ENCODE results near the gene ATP2C2.
A peak's percentile ranks its signal among the peaks of the same experiment; 100 is the strongest.
"Not testable (repeated sequence)": the region's sequence is repeated elsewhere in the genome, so short reads cannot be mapped to it uniquely, and the experiment has no call there.

ATP2C2 gene

DNA sequence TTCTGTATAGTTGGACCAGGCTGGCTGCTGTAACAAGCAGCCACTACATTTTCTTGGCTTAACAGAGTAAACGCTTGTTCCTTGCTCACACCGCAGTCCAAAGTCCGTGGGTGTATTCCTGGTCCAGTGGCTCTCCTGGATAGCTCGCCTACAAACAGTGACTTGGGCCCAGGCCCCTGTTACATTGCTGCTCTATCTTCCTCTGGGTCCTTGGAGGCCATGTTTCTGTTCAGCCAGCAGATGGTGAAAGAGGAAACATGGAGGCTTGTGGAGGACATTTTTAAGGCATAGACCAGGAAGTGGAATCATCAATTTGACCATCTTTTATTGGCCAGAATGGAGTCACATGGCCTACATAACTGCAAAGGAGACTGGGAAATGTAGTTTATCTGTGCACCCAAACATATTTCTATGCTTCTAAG is 55.1 kb downstream of the ATP2C2 start:
- peak; percentile 21 for DNase-seq

DNA sequence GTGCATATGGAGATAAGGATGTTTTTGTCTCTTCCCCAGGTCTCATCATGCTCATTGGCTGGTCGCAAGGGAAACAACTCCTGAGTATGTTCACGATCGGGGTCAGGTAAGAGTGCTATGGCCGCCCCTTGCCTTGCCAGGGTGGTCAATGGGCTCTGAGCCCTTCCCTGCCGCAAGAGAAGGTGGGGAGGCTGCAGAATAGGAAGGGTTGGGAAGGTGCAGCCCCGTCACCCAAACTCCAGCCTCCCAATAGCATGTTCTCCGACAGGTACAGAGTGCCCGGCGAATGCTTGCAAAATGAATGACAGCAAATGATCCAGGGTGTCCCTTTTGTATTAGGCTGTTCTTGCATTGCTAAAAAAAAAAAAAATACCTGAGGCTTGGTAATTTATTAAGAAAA is 57.4 kb downstream of the ATP2C2 start:
- DNase-seq, result no peak

GRCh38 chr16:84426804-84427203 is 58.5 kb downstream of the ATP2C2 start:
- no peak for DNase-seq

- no peak for DNase-seq
Measured at GRCh38 chr16:84427553-84427952, 59.2 kb downstream of the ATP2C2 start.

GRCh38 chr16:84430860-84431259 is 62.5 kb downstream of the ATP2C2 start:
- DNase-seq, result no peak

GRCh38 chr16:84434800-84435199 is 66.5 kb downstream of the ATP2C2 start:
- no peak for DNase-seq

DNA sequence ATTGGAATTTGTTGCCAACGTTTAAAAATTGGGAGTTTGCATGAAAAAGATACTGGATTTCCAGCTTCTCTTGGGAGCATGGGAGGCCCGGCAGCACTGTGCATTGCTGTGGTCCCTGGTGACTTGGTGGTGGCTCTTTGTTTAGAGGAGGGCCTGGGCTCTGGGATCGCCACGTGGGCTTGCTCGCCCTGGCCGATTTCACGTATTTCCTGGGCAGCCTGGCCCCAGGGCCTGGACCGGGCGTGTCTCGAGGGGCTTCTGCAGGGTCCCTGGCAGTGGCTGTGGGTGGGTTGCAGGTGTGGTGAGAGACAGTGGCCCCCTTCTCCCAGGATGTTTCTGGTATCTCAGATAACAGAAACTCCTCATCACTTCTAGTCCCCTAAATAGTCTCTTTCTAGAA is 67.9 kb downstream of the ATP2C2 start:
- no peak for DNase-seq

- no peak for DNase-seq
Measured at GRCh38 chr16:84438971-84439696, 70.8 kb downstream of the ATP2C2 start.

GRCh38 chr16:84442416-84443145 is 74.2 kb downstream of the ATP2C2 start:
- DNase-seq, result no peak

DNA sequence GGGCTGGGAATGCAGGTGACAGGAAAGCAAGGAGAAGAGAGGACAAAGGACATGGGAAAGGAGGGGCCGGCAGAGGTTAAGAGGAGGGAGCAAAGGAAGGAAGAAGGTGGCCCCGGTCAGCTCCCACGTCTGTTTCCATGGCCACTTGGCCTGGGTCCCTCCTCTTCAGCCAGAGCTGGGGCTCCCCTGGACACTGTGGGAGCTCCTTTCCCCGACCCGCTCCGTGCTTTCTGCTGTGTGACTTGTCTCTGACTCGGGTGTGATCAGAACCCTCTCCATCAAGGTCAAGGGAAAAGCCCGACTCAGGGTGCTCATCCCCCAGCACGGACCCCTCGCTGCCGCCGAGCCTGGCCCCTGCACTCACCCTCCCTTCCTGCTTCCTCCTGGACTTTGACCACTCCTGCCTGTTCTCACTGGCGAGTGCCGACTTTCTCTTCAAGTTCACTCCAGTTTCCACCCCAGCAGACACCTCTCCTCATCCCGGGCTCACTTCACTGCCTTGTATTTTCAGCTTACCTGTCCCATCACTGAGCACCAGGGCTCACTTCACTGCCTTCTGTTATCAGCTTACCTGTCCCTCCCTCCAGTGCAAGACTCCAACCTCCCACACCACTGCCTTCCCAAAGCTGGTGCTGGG is 74.9 kb downstream of the ATP2C2 start:
- DNase-seq, result no peak

- DNase-seq, result no peak
Measured at GRCh38 chr16:84444476-84444875, 76.1 kb downstream of the ATP2C2 start.

DNA sequence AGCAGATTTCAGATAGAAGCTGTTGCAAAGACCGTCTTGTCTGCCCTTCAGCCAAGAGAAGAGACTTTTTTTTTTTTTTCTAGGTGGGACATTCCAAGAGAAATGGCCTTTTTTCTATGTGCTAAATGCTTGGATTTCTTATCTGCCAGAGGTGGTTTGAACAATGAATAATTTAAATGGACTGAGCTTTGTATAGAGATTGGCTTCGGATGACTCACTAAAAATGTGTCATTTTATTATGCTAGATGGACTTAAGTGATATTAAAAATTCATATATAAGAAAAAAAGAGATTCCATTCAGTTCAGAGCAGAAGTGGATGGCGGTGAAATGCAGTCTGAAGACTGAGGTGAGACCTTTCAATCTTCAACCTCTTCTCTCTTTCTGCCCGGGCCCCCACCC is 77.7 kb downstream of the ATP2C2 start:
- DNase-seq, result no peak

DNA sequence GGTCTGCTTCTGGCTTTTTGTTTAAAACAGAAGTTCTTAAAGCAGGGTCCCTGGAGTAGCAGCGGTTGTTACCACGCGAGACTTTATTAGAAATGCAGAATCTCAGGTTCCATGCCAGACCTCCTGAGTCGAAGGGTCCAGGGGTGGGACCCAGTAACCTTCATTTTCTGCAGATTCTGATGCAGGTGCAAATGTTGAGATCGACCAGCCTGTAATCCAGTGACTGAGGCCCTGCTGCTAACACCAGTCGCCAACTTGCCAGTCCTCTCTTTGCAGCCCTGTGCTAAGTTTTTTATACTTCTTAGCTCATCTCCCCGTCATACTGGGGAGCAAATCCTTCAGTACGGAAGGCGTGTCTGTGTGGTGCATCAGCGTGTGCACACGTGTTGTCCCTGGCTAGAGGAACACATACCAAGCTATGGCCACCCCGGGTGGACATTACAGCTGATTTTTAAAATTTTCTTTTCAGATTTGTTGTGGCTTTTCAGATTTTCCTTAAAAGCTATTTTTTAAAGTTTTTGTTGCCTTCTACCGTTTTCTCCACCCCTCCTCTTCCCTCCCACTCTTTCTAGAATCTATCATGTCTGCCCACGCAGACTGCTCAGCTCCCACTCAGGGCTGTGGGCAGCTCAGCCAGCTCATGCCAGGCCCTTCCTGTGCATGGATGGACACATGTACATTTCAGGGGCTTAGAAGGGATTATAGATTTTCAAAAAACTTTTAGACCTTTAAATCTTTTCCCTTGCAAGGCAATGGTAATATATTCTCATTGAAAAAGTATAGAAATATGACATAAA is 78.5 kb downstream of the ATP2C2 start:
- no peak for DNase-seq

DNA sequence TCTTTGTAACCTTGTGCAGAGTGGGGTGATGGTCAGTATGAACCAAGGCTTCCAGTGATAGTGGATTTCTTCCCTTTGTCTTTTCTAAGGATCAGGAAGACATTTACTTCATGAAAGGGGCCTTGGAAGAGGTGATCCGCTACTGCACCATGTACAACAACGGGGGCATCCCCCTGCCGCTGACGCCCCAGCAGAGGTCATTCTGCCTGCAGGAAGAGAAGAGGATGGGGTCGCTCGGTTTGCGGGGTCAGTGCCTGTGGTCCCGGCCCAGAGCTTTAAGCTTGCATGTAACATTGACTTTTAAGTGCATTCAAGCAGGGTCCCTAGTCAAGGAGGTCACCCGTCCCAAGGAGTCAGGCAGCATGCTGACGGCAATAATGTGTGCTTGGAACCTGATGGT is 80.1 kb downstream of the ATP2C2 start:
- no peak for DNase-seq

DNA sequence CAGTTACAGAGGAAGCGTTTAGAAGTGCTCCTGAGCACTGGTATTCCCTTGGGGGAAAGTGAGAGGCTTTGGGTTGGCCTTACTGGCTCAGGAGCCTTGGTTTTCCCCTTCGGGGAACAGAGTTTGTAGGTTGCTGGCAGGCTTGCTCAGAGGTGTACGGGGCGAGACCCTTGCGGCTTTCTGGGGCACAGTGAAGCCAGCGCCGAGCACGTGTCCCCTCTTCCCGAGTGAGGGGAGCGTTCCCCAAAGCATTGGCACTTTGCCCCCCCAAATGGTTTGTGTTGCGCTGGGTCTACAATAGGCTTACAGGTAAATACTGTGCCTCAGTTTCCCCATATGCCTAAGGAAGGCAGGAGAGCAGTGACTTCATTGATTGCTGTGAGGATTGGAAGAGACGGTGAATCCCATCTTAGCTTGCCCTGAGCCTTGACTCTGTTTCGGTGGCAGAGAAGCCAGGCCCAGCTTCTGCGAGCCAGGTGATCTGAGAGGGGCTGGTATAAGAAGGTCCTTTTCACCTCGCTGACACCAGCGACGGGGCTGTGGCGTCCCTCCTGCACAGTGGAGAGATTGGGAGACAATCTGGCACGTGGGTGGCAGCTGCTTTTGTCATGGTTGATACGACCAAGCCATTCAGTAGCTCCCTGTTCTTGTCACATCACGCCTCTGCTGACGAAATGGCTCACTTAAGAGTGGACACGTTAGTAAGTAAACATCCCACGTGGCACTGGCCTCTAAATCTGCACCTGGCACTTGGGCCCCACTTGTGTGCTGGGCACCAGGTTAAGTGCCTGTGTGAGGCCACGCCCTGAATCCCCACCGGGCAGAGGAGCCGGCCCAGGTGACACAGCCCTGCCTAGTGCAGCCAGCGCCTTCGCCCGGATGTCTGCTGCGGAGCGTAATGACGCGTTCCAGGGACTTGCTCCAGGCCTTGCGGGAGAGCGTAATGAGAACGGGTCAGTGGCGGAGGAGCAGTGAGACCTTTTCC is 81.1 kb downstream of the ATP2C2 start:
- no peak for DNase-seq

DNA sequence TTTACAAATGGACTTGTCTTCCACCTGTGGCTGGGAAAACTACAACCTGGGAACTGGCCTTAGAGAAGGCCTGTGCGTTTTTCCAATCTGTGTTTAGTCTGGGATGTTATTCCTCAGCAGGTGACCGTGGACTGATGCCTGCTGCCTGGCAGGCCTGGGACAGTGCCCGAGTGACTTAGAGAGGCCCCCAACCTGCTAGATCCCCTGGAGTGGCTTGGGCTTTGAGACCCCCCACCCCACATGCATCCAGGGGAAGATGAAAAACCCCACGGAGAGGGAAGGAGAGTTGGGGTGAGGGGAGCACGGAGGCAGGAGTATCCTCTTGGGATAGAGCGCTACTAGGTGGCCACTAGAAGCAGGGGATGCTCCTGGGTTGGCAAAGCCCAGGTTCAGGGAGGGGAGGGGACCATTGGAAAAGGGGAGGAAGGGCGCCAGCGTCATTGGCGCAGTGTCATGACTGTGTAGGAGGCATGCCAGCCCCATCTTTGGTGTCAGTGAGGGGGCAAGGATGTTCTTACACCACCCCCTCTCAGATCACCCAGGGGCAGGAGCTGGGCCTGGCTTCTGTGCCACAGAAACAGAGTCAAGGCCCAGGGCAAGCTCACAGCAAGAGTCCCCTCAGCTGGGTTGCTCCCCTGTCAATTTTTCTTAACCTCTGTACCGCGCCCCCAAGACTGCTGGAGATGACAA is 82.0 kb downstream of the ATP2C2 start:
- no peak for DNase-seq

GRCh38 chr16:84451010-84451676 is 82.8 kb downstream of the ATP2C2 start:
- DNase-seq, result not testable (repeated sequence)

- DNase-seq, result no peak
Measured at GRCh38 chr16:84451781-84452180, 83.4 kb downstream of the ATP2C2 start.

GRCh38 chr16:84453061-84453752 is 84.9 kb downstream of the ATP2C2 start:
- DNase-seq, result no peak

DNA sequence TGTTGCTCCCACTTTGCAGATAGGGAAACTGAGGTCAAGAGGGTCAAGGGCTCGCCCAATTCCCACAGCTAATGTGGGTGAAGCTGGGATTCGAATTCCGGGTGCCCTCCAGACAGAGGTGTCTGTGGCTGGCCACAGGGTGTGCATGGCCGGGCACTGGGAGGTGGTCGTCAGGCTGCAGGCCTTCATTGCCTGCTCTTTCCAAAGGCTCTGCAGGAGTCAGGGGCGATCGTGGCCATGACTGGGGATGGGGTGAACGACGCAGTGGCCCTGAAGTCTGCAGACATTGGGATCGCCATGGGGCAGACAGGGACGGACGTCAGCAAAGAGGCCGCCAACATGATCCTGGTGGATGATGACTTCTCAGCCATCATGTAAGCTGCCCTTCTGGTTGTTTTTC is 86.3 kb downstream of the ATP2C2 start:
- DNase-seq, result no peak

Measured in CD4-positive, alpha-beta T cell treated with Interleukin-21 for 1 hour (primary cell).